NCI-H2196 treated with DMSO at 0.1 percent for 48 hours (cell line): ENCODE data around the gene STING1.
"Not testable (repeated sequence)": the region's sequence is repeated elsewhere in the genome, so short reads cannot be mapped to it uniquely, and the experiment has no call there.

Experiments
- DNase-seq: peaks from one replicate; lab custom pipeline; 2025; ENCODE audit not compliant: unreplicated experiment; lab: John Stamatoyannopoulos, UW

Gene STING1

GRCh38 chr5:139503036-139503817 lies 20.7 kb upstream of the STING1 start:
- DNase-seq, result not testable (repeated sequence)

GRCh38 chr5:139501381-139501780 lies 18.8 kb upstream of the STING1 start:
- no peak for DNase-seq

- DNase-seq, result no peak
These were observed 13.3 kb upstream of the STING1 start for GRCh38 chr5:139495638-139496435.

GRCh38 chr5:139494832-139495231 lies 12.3 kb upstream of the STING1 start:
- DNase-seq, result no peak

GRCh38 chr5:139494256-139494655 lies 11.7 kb upstream of the STING1 start:
- DNase-seq, result no peak

- no peak for DNase-seq
These were observed 10.2 kb upstream of the STING1 start for GRCh38 chr5:139492700-139493192.

GRCh38 chr5:139488260-139488659 lies 5.7 kb upstream of the STING1 start:
- no peak for DNase-seq

GRCh38 chr5:139486201-139486600 lies 3.6 kb upstream of the STING1 start:
- no peak for DNase-seq

- not testable (repeated sequence) for DNase-seq
These were observed 291 bp upstream of the STING1 start for GRCh38 chr5:139482890-139483208.

- no peak for DNase-seq
These were observed 943 bp downstream of the STING1 start for GRCh38 chr5:139481580-139482049.

GRCh38 chr5:139481122-139481533 lies 1.4 kb downstream of the STING1 start:
- no peak for DNase-seq

- not testable (repeated sequence) for DNase-seq
These were observed 2.8 kb downstream of the STING1 start for GRCh38 chr5:139479729-139480128.

GRCh38 chr5:139478657-139479423 lies 3.7 kb downstream of the STING1 start:
- not testable (repeated sequence) for DNase-seq

GRCh38 chr5:139475865-139476617 lies 6.5 kb downstream of the STING1 start:
- DNase-seq, result no peak

- peak; percentile 49 for DNase-seq
These were observed 7.4 kb downstream of the STING1 start for GRCh38 chr5:139474890-139475791.

GRCh38 chr5:139473565-139473964 lies 9.0 kb downstream of the STING1 start:
- DNase-seq, result no peak

- no peak for DNase-seq
These were observed 9.5 kb downstream of the STING1 start for GRCh38 chr5:139473105-139473504.

- DNase-seq, result no peak
These were observed 10.1 kb downstream of the STING1 start for GRCh38 chr5:139472386-139473030.

- DNase-seq, result no peak
These were observed 11.7 kb downstream of the STING1 start, which contains the start of gene SMIM33 for GRCh38 chr5:139470821-139471300. SMIM33 (plus strand) TSS chr5:139471004; CDS start chr5:139471122, 118 bp downstream.
